ENCODE data around the gene CACNA2D2.

GRCh38 chr3:50358911-50359759 lies 144.3 kb downstream of the CACNA2D2 start, which contains the start of gene TMEM115:
- no peak for TF ChIP-seq CTCF (IDR thresholded peaks at IDR 0.05; ENCODE audit: low read length)
- TF ChIP-seq EZH2 (optimal IDR thresholded peaks at IDR 0.05; ENCODE audit: low read depth, low read length), result no peak
